DMS114 treated with DMSO at 0.1 percent for 48 hours (cell line): ENCODE data around the gene SLC46A2.

Source experiments
- DNase-seq: peaks from one replicate; lab custom pipeline; 2025; ENCODE audit not compliant: unreplicated experiment; lab: John Stamatoyannopoulos, UW

The SLC46A2 gene

GRCh38 chr9:112887381-112887780 is 3.3 kb downstream of the SLC46A2 start:
- no peak for DNase-seq

GRCh38 chr9:112886351-112886750 is 4.3 kb downstream of the SLC46A2 start:
- no peak for DNase-seq

- DNase-seq, result no peak
These were observed 5.4 kb downstream of the SLC46A2 start for GRCh38 chr9:112885324-112885723.

- no peak for DNase-seq
These were observed 6.0 kb downstream of the SLC46A2 start for GRCh38 chr9:112884721-112885120.

GRCh38 chr9:112884101-112884500 is 6.6 kb downstream of the SLC46A2 start:
- DNase-seq, result no peak

- DNase-seq, result no peak
These were observed 9.3 kb downstream of the SLC46A2 start for GRCh38 chr9:112881331-112881730.

GRCh38 chr9:112880650-112881049 is 10.0 kb downstream of the SLC46A2 start:
- DNase-seq, result no peak

- no peak for DNase-seq
These were observed 11.9 kb downstream of the SLC46A2 start for GRCh38 chr9:112878752-112879151.

GRCh38 chr9:112873773-112874405 is 16.8 kb downstream of the SLC46A2 start:
- no peak for DNase-seq

GRCh38 chr9:112872019-112872418 is 18.7 kb downstream of the SLC46A2 start:
- no peak for DNase-seq

- no peak for DNase-seq
These were observed 20.1 kb downstream of the SLC46A2 start for GRCh38 chr9:112870556-112870955.

GRCh38 chr9:112869917-112870316 is 20.8 kb downstream of the SLC46A2 start:
- DNase-seq, result no peak

GRCh38 chr9:112869041-112869529 is 21.6 kb downstream of the SLC46A2 start:
- DNase-seq, result no peak

GRCh38 chr9:112868461-112868860 is 22.2 kb downstream of the SLC46A2 start:
- no peak for DNase-seq

- no peak for DNase-seq
These were observed 23.2 kb downstream of the SLC46A2 start for GRCh38 chr9:112867275-112867991.

GRCh38 chr9:112866662-112867274 is 23.9 kb downstream of the SLC46A2 start:
- DNase-seq, result no peak

- DNase-seq, result no peak
These were observed 25.7 kb downstream of the SLC46A2 start for GRCh38 chr9:112864982-112865381.

GRCh38 chr9:112864403-112864802 is 26.3 kb downstream of the SLC46A2 start:
- DNase-seq, result no peak

GRCh38 chr9:112863746-112864145 is 26.9 kb downstream of the SLC46A2 start:
- DNase-seq, result no peak

GRCh38 chr9:112863214-112863613 is 27.5 kb downstream of the SLC46A2 start:
- DNase-seq, result no peak

GRCh38 chr9:112861638-112862555 is 28.8 kb downstream of the SLC46A2 start:
- no peak for DNase-seq
